ENCODE measurements around the gene TANK. TPM values are rescaled to one million over a fixed set of nuclear protein-coding genes. Genes with fewer than 3 reads are reported as not detected.

TANK gene
- total and polyA plus RNA-seq, 2 of the 8 experiments (the other 6 are each of a cell fraction or from before 2014, with no cell fraction given) = 7.0 to 26.1 TPM

DNA sequence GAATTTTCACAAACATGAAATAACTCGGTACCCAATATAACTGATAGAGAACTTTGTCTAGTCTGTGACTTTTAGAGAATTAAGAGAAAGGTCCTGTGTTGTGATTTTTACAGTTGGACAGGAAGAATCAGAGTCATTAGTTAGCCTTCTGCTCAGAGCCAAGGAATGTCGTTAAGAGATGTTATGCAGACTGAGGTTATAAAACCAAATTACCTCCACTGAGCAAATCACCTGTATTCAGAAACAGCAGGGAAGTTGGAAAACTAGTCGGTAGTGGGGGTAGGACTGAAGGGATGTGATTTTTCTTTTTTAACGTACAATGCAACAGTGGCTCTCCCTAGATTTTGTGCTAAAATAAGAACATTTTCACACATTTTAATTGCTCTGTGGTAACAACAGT lies 18.5 kb downstream of the TANK start:
- ChIA-PET POLR2A (ENCODE audit: partially characterized antibody) (no interaction called here), CTCF (ENCODE audit: partially characterized antibody) (no interaction called here)
- H4K91ac ChIP-seq (replicated peaks; ENCODE audit: insufficient read length, low read length) = no peak overlapping the region
- no peak overlapping the region for H4K5ac ChIP-seq (ENCODE audit: insufficient read length, low read depth, low read length)
- H3K14ac ChIP-seq (ENCODE audit: insufficient read length) = no peak overlapping the region
- H3K9ac ChIP-seq (replicated peaks in 1 of 4; ENCODE audit: extremely low read depth in 1 of 4, low read depth in 3 of 4, low read length in 3 of 4) = no peak overlapping the region
- H3K36me3 ChIP-seq (ENCODE audit: control insufficient read depth in 2 of 4, insufficient read depth in 4 of 4, low read length in 3 of 4) = peaks cover 0 to 26% (median 15%) of the 10 kb centered on the region in 4 experiments; a peak in 5 of 8 replicates
- no peak overlapping the region for H3K4ac ChIP-seq (replicated peaks; ENCODE audit: insufficient read length, low read depth, low read length)
- H2AK5ac ChIP-seq (ENCODE audit: low read depth, low read length) = no peak overlapping the region
- no peak overlapping the region for H2BK20ac ChIP-seq (ENCODE audit: low read length)
- H3K18ac ChIP-seq (ENCODE audit: extremely low read depth, low read length) = no peak overlapping the region
- H3K27ac ChIP-seq (ENCODE audit: low read depth, low read length) = no peak overlapping the region
- H3K23me2 ChIP-seq (ENCODE audit: low read depth, low read length) = no peaks in the 10 kb centered on the region
- no peak overlapping the region for H3K56ac ChIP-seq (replicated peaks; ENCODE audit: insufficient read length, low read depth, low read length)
- no peak overlapping the region for H2BK120ac ChIP-seq (replicated peaks; ENCODE audit: low read depth, low read length)
- no peak overlapping the region for H4K8ac ChIP-seq (ENCODE audit: extremely low read depth, insufficient read depth, low read length)
- no peak overlapping the region for H2BK15ac ChIP-seq (ENCODE audit: low read length)
- H3K79me2 ChIP-seq (ENCODE audit: control insufficient read depth in 1 of 2, insufficient read depth in 2 of 2, low read length in 2 of 2) = 0 out of 4 replicates have a peak, but pooled peaks cover 0 to 4% of the 10 kb centered on the region in 2 experiments
- no peak overlapping the region for H3K4me3 ChIP-seq (ENCODE audit: extremely low read depth in 1 of 4, insufficient read depth in 2 of 4, low read depth in 3 of 4, low read length in 4 of 4)
- FAIRE-seq (no peak), DNase-seq (ENCODE audit: low read depth in 1 of 2, low spot score in 2 of 2) (no peak)
- H2BK12ac ChIP-seq (ENCODE audit: low read depth, low read length) = no peak overlapping the region
- peaks cover 0 to 2% of the 10 kb centered on the region in 2 experiments; a peak in 1 of 4 replicates for H3K9me3 ChIP-seq (ENCODE audit: insufficient read depth in 2 of 2, low read depth in 1 of 2, low read length in 1 of 2)
- no peak overlapping the region for H2AFZ ChIP-seq (ENCODE audit: low read length)
- H3K4me1 ChIP-seq (replicated peaks in 1 of 4; ENCODE audit: control insufficient read depth in 3 of 4, insufficient read depth in 4 of 4, low read length in 3 of 4) = peaks cover 0 to 3% (median under 1%) of the 10 kb centered on the region in 4 experiments; a peak in 2 of 7 replicates
- no peaks in the 10 kb centered on the region for H4K20me1 ChIP-seq (replicated peaks in 1 of 2; ENCODE audit: control insufficient read depth in 1 of 2, insufficient read depth in 2 of 2, low read length in 2 of 2)
- no peaks in the 10 kb centered on the region for H3K27me3 ChIP-seq (replicated peaks in 1 of 4; ENCODE audit: control insufficient read depth in 3 of 4, extremely low read depth in 1 of 4, insufficient read depth in 3 of 4, low read length in 3 of 4)
- H3K4me2 ChIP-seq (ENCODE audit: insufficient read depth in 1 of 2, low read depth in 2 of 2, low read length in 2 of 2) = no peak overlapping the region
- H2BK5ac ChIP-seq (ENCODE audit: low read depth, low read length) = no peak overlapping the region
- H3K23ac ChIP-seq (ENCODE audit: insufficient read length) = no peak overlapping the region
- H3K79me1 ChIP-seq (ENCODE audit: low read depth, low read length) = no peaks in the 10 kb centered on the region
- WGBS, 2 experiments (ENCODE audit: extremely low coverage in 1 of 2, insufficient coverage in 1 of 2, insufficient read length in 1 of 2, insufficient replicate concordance in 2 of 2, low coverage in 1 of 2, low lambda C conversion rate in 2 of 2, missing lambda C conversion rate in 1 of 2) = 71% methylated on average over 4 of the region's 4 CpGs; no CpG with 5 or more reads in 1 of the 2 experiments
- TF ChIP-seq CHD1 (IDR thresholded peaks at IDR 0.05; ENCODE audit: low read depth, low read length) = no peak

Data from H1 (cell line).